SK-N-SH (cell line): ENCODE measurements around the gene EPHA10.
A peak's percentile ranks its signal among the peaks of the same experiment; 100 is the strongest.

Experiments used
- GABPA ChIP-seq: IDR thresholded peaks from 2 replicates; pipeline ENCODE4 v1.4.0; 2012; ENCODE audit warnings: low read depth, mild to moderate bottlenecking
- TF ChIP-seq, protein P1 (sequence below): fragments of 200-600 bp; sonication (generic); IDR thresholded peaks from 2 replicates; pipeline ENCODE4 v1.6.1; 2017; ENCODE audit warnings: antibody characterized with exemption, mild to moderate bottlenecking, moderate library complexity

DNA sequence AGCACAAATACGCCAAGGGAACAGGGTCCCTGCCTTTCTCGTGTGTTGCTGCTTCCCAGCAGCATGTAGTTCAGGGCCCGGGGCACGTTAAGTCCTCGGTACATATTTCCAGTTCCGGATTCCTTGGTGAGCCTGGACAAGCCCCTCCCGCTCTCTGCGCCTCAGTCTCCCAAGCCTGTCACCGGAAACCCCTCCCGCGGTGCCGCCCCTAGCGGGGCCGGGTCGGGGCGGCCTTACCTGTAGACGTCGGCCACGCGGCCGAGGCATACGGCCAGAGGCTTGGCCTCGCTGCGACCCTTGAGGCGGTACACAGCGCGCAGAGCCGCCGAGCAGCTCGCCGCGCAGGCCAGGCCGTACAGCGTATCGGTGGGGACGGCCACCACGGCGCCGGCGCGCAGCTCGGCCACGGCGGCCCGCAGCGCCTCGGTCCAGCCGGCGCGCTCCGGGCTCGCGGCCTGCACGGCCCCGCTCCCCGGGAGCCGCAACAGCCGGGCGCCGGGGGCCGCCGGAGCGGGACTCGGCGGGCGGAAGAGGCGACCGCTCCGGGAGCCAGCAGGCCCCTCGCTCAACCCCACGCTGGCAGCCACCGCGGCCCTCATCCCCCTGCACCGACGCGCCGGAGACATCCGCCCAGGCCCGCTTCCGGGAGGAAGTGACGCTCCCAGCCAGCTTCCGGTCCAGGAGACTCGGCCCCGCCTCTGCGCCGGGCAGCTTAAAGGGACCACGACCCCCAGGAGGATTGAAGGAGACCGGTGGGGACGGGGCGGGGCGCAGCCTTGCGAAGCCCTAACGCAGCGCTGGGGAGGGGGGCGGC is 42.8 kb upstream of the EPHA10 start, which contains the start of the genes C1orf122 and YRDC:
- TF ChIP-seq, protein P1, sequence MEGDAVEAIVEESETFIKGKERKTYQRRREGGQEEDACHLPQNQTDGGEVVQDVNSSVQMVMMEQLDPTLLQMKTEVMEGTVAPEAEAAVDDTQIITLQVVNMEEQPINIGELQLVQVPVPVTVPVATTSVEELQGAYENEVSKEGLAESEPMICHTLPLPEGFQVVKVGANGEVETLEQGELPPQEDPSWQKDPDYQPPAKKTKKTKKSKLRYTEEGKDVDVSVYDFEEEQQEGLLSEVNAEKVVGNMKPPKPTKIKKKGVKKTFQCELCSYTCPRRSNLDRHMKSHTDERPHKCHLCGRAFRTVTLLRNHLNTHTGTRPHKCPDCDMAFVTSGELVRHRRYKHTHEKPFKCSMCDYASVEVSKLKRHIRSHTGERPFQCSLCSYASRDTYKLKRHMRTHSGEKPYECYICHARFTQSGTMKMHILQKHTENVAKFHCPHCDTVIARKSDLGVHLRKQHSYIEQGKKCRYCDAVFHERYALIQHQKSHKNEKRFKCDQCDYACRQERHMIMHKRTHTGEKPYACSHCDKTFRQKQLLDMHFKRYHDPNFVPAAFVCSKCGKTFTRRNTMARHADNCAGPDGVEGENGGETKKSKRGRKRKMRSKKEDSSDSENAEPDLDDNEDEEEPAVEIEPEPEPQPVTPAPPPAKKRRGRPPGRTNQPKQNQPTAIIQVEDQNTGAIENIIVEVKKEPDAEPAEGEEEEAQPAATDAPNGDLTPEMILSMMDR: no peak
- TF ChIP-seq GABPA: peak; percentile 89
